ENCODE data around the gene LCOR. TPM values are rescaled to one million over a fixed set of nuclear protein-coding genes. Genes with fewer than 3 reads are reported as not detected.

LCOR gene
- total and polyA plus RNA-seq, 4 donors: 2.5 to 31.2 (median 14.5) TPM

GRCh38 chr10:96987141-96987841, 155.2 kb downstream of the LCOR start:
- Histone ChIP-seq H3K36me3 (ENCODE audit: control insufficient read depth in 4 of 4, insufficient read depth in 3 of 4, low read depth in 1 of 4, low read length in 3 of 4) (peaks cover 0 to 1% (median 0%) of the 10 kb centered on the region in 4 donors), H3K27ac (ENCODE audit: low read depth in 1 of 2, low read length in 2 of 2) (no peak overlapping the region), H3K4me3 (ENCODE audit: low read depth in 1 of 3, low read length in 3 of 3) (no peak overlapping the region), H3K27me3 (ENCODE audit: control insufficient read depth in 4 of 4, insufficient read depth in 4 of 4, low read length in 3 of 4) (no peaks in the 10 kb centered on the region), H3K9me3 (ENCODE audit: control insufficient read depth in 4 of 4, low read length in 3 of 4) (no peaks in the 10 kb centered on the region), H3K4me1 (ENCODE audit: control insufficient read depth in 4 of 4, insufficient read depth in 4 of 4, low read length in 3 of 4) (no peaks in the 10 kb centered on the region), H3K9ac (ENCODE audit: low read depth in 1 of 2, low read length in 2 of 2) (no peak overlapping the region)
- TF ChIP-seq YY1 (IDR thresholded peaks at IDR 0.05) (no peak), ATF3 (IDR thresholded peaks at IDR 0.05) (no peak), EGR1 (IDR thresholded peaks at IDR 0.05; ENCODE audit: low read depth in 2 of 2) (no peak), GABPA (IDR thresholded peaks at IDR 0.05 in 1 of 2, conservative IDR thresholded peaks at IDR 0.05 in 1 of 2) (no peak), FOXA1 (IDR thresholded peaks at IDR 0.05) (no peak), SP1 (IDR thresholded peaks at IDR 0.05) (no peak), RAD21 (IDR thresholded peaks at IDR 0.05) (no peak), RXRA (IDR thresholded peaks at IDR 0.05) (no peak), ZBTB33 (IDR thresholded peaks at IDR 0.05) (no peak), JUND (IDR thresholded peaks at IDR 0.05) (no peak), CTCF (IDR thresholded peaks at IDR 0.05; ENCODE audit: low read depth, low read length, missing input control) (no peak)
- TF ChIP-seq, protein P1, sequence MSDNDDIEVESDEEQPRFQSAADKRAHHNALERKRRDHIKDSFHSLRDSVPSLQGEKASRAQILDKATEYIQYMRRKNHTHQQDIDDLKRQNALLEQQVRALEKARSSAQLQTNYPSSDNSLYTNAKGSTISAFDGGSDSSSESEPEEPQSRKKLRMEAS (IDR thresholded peaks at IDR 0.05): no peak
- TF ChIP-seq, protein P2, sequence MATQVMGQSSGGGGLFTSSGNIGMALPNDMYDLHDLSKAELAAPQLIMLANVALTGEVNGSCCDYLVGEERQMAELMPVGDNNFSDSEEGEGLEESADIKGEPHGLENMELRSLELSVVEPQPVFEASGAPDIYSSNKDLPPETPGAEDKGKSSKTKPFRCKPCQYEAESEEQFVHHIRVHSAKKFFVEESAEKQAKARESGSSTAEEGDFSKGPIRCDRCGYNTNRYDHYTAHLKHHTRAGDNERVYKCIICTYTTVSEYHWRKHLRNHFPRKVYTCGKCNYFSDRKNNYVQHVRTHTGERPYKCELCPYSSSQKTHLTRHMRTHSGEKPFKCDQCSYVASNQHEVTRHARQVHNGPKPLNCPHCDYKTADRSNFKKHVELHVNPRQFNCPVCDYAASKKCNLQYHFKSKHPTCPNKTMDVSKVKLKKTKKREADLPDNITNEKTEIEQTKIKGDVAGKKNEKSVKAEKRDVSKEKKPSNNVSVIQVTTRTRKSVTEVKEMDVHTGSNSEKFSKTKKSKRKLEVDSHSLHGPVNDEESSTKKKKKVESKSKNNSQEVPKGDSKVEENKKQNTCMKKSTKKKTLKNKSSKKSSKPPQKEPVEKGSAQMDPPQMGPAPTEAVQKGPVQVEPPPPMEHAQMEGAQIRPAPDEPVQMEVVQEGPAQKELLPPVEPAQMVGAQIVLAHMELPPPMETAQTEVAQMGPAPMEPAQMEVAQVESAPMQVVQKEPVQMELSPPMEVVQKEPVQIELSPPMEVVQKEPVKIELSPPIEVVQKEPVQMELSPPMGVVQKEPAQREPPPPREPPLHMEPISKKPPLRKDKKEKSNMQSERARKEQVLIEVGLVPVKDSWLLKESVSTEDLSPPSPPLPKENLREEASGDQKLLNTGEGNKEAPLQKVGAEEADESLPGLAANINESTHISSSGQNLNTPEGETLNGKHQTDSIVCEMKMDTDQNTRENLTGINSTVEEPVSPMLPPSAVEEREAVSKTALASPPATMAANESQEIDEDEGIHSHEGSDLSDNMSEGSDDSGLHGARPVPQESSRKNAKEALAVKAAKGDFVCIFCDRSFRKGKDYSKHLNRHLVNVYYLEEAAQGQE (IDR thresholded peaks at IDR 0.05): no peak
- 96% methylated on average over 2 of the region's 2 CpGs for WGBS
- DNase-seq (ENCODE audit: low spot score): no peak

- DNase-seq (ENCODE audit: low spot score): no peak
- no peak overlapping the region for H3K4me3 ChIP-seq (ENCODE audit: low read depth in 1 of 3, low read length in 3 of 3)
- H3K27me3 ChIP-seq (ENCODE audit: control insufficient read depth in 4 of 4, insufficient read depth in 4 of 4, low read length in 3 of 4): no peaks in the 10 kb centered on the region
- H3K9ac ChIP-seq (ENCODE audit: low read depth in 1 of 2, low read length in 2 of 2): no peak overlapping the region
- H3K36me3 ChIP-seq (ENCODE audit: control insufficient read depth in 4 of 4, insufficient read depth in 3 of 4, low read depth in 1 of 4, low read length in 3 of 4): peaks cover 0 to 1% (median 0%) of the 10 kb centered on the region in 4 donors
- no peak overlapping the region for H3K27ac ChIP-seq (ENCODE audit: low read depth in 1 of 2, low read length in 2 of 2)
- WGBS: 95% methylated on average over 3 of the region's 3 CpGs
- H3K9me3 ChIP-seq (ENCODE audit: control insufficient read depth in 4 of 4, low read length in 3 of 4): no peaks in the 10 kb centered on the region
- H3K4me1 ChIP-seq (ENCODE audit: control insufficient read depth in 4 of 4, insufficient read depth in 4 of 4, low read length in 3 of 4): no peaks in the 10 kb centered on the region
- TF ChIP-seq NR2F2 (IDR thresholded peaks at IDR 0.05) (no peak), HNF4G (IDR thresholded peaks at IDR 0.05) (no peak), FOXA2 (IDR thresholded peaks at IDR 0.05) (no peak), RXRA (IDR thresholded peaks at IDR 0.05) (no peak), EGR1 (IDR thresholded peaks at IDR 0.05; ENCODE audit: low read depth in 2 of 2) (no peak), ZBTB33 (IDR thresholded peaks at IDR 0.05) (no peak), TAF1 (conservative IDR thresholded peaks at IDR 0.05) (no peak)
- TF ChIP-seq, protein P2 (IDR thresholded peaks at IDR 0.05): no peak
- TF ChIP-seq, protein P1 (IDR thresholded peaks at IDR 0.05): no peak
Observed at GRCh38 chr10:96987842-96988175, 155.7 kb downstream of the LCOR start.
